HepG2 (cell line): ENCODE results near the gene POLR2H. TPM values are rescaled to one million over a fixed set of nuclear protein-coding genes. Genes with fewer than 3 reads are reported as not detected.

Source experiments
- ATAC-seq: fragments of 200-7000 bp; cut with Tn5 transposase; 3 replicates; pipeline ENCODE4 v1.9.1; 2020; ENCODE audit warnings: mild to moderate bottlenecking, moderate library complexity
- BruUV-seq: library from RNA; stranded (reverse); fragments of 400-500 nt; replicated peaks from 2 replicates; lab custom pipeline; 2021; lab: Mats Ljungman, UMichigan
- CTCF ChIA-PET: fragments of 300-600 bp; formaldehyde crosslinking; extraction: SDS; loops from one replicate; lab custom pipeline; 2021; ENCODE audit warnings: low total read pairs, inconsistent platforms, low intra/inter-chr PET ratio; lab: Yijun Ruan, JAX
- POLR2A ChIA-PET: fragments of 350-600 bp; sonication (Branson Sonifier 250); formaldehyde crosslinking; loops from one replicate; lab custom pipeline; 2020; ENCODE audit warnings: antibody characterized with exemption, inconsistent platforms; lab: Yijun Ruan, JAX
- DNase-seq: peaks from one replicate; pipeline ENCODE4 v3.0.0-alpha.2; 2015; ENCODE audit warnings: low spot score
- FAIRE-seq: peaks from 3 replicates; lab custom pipeline; 2011; peaks lifted over from hg19 to GRCh38; lab: Jason Lieb, UNC
- H2AFZ ChIP-seq: one replicate; pipeline ENCODE4 v1.6.1; 2011; ENCODE audit warnings: low read length, inconsistent platforms
- H3K27ac ChIP-seq: fragments of 300-600 bp; 3 replicates; pipeline ENCODE4 v1.8.0; 2011; ENCODE audit warnings: mixed run types, mild to moderate bottlenecking, mixed read lengths, low read length, inconsistent platforms; ENCODE audit not compliant: insufficient read depth; ENCODE audit errors: extremely low read length
- H3K27me3 ChIP-seq, 2 experiments: fragments of 200-600 bp in 1 of 2; 2 replicates in 1 of 2; 3 replicates in 1 of 2; pipeline versions ENCODE4 v1.6.0 to v1.8.0; 2011; ENCODE audit warnings: low read length in 2 of 2, mild to moderate bottlenecking in 2 of 2, moderate library complexity in 2 of 2, inconsistent platforms in 1 of 2; ENCODE audit not compliant: insufficient read depth in 2 of 2, control insufficient read depth in 1 of 2
- H3K36me3 ChIP-seq, 2 experiments: fragments of 200-600 bp in 1 of 2; replicated peaks in 1 of 2; 2 replicates in 1 of 2; 3 replicates in 1 of 2; pipeline versions ENCODE4 v1.5.1 to v1.8.0; 2011; ENCODE audit warnings: low read length in 2 of 2, inconsistent platforms in 1 of 2; ENCODE audit not compliant: insufficient read depth in 2 of 2, control insufficient read depth in 1 of 2
- H3K4me1 ChIP-seq: 2 replicates; pipeline ENCODE4 v1.5.1; 2012; ENCODE audit warnings: low read length, inconsistent platforms; ENCODE audit not compliant: insufficient read depth
- H3K4me2 ChIP-seq: 2 replicates; pipeline ENCODE4 v1.6.0; 2011; ENCODE audit warnings: low read depth, low read length, inconsistent platforms
- H3K4me3 ChIP-seq, 3 experiments: fragments of 200-600 bp in 1 of 3; sonication (generic), shearing (Covaris generic) in 1 of 3; replicated peaks in 1 of 3; 2 replicates each; pipeline ENCODE4 v1.5.1; 2011 to 2016; ENCODE audit warnings: low read length in 3 of 3, inconsistent platforms in 2 of 3, low read depth in 2 of 3, mild to moderate bottlenecking in 2 of 3, control low read depth in 1 of 3, mixed read lengths in 1 of 3; ENCODE audit not compliant: insufficient read depth in 1 of 3
- H3K79me2 ChIP-seq: one replicate; pipeline ENCODE4 v1.6.1; 2011; ENCODE audit warnings: low read length, inconsistent platforms; ENCODE audit not compliant: insufficient read depth
- H3K9ac ChIP-seq: 2 replicates; pipeline ENCODE4 v1.6.0; 2011; ENCODE audit warnings: mild to moderate bottlenecking, low read depth, low read length, inconsistent platforms; ENCODE audit not compliant: insufficient read depth
- H3K9me3 ChIP-seq: 2 replicates; pipeline ENCODE4 v1.5.1; 2012; ENCODE audit warnings: mild to moderate bottlenecking, low read length
- H4K20me1 ChIP-seq: 2 replicates; pipeline ENCODE4 v1.6.0; 2011; ENCODE audit warnings: inconsistent platforms, mild to moderate bottlenecking, low read length, moderate library complexity; ENCODE audit not compliant: insufficient read depth
- ARNT2 ChIP-seq: sonication (generic); formaldehyde crosslinking; IDR thresholded peaks from 2 replicates; pipeline ENCODE4 v1.8.0; 2022; ENCODE audit warnings: mild to moderate bottlenecking, low read depth, missing genetic modification reagents, moderate library complexity
- CREM ChIP-seq, 2 experiments: sonication (generic) in 1 of 2; formaldehyde crosslinking in 1 of 2; IDR thresholded peaks; 2 replicates each; pipeline versions ENCODE4 v1.4.0 to v1.6.1; 2016 to 2020; ENCODE audit warnings: antibody characterized with exemption in 1 of 2, mild to moderate bottlenecking in 1 of 2, missing genetic modification reagents in 1 of 2
- LCORL ChIP-seq, 2 experiments: fragments of 450-650 bp in 1 of 2; sonication (generic) in 1 of 2; formaldehyde crosslinking in 1 of 2; IDR thresholded peaks; 2 replicates each; pipeline versions ENCODE4 v1.5.0 to v1.6.1; 2017 to 2020; ENCODE audit warnings: antibody characterized with exemption in 1 of 2, missing genetic modification reagents in 1 of 2
- NR3C1 ChIP-seq: sonication (generic); formaldehyde crosslinking; IDR thresholded peaks from 2 replicates; pipeline ENCODE4 v1.4.0; 2020; ENCODE audit warnings: missing genetic modification reagents
- SYNCRIP ChIP-seq: fragments of 200-400 bp; formaldehyde crosslinking; IDR thresholded peaks from 2 replicates; pipeline ENCODE4 v1.6.1; 2018; ENCODE audit warnings: mild to moderate bottlenecking, low read depth, low read length; ENCODE audit not compliant: insufficient read depth
- YY1 ChIP-seq: IDR thresholded peaks from 2 replicates; pipeline ENCODE4 v1.6.1; 2011; ENCODE audit warnings: low read length, low read depth, moderate library complexity, mild to moderate bottlenecking; ENCODE audit not compliant: insufficient read depth, insufficient replicate concordance
- ZNF614 ChIP-seq: IDR thresholded peaks from 2 replicates; pipeline ENCODE4 v1.6.1; 2018; ENCODE audit warnings: missing biosample characterization, missing genetic modification reagents, inconsistent platforms, borderline replicate concordance
- ZSCAN20 ChIP-seq: sonication (generic); formaldehyde crosslinking; IDR thresholded peaks from 2 replicates; pipeline ENCODE4 v1.4.0; 2020; ENCODE audit warnings: missing genetic modification reagents, mild to moderate bottlenecking, borderline replicate concordance
- WGBS: methylation state at CpG from one replicate; pipeline ENCODE4 v1.1.6; 2017; ENCODE audit warnings: low lambda C conversion rate; 5-methylcytosine and 5-hydroxymethylcytosine counted together
- in situ Hi-C: cut with HindIII; loops from 2 replicates; pipeline ENCODE4 v1.10.0; 2017; ENCODE audit warnings: low pct_unique_long_range_greater_than_20kb; ENCODE audit not compliant: extremely low pct_ligation_motif_present
- intact Hi-C: fragments of 100-400 bp; cut with micrococcal nuclease; formaldehyde crosslinking; loops from one replicate; pipeline ENCODE4 v1.10.0; 2022; ENCODE audit not compliant: unreplicated experiment
- polyA plus RNA-seq, 8 experiments: library from polyadenylated mRNA; depleted of rRNA in 3 of 8; stranded (reverse) in 7 of 8; unstranded in 1 of 8; fragments of >200 nt; fragmentation: Illumina TruSeq in 4 of 8; extraction: Trizol in 4 of 8; gene quantifications; 2 replicates each; pipeline versions ENCODE4 v1.2.1 to v1.2.3, GENCODE V29; 2011 to 2016; ENCODE audit warnings: low read depth in 4 of 8, missing spikeins in 1 of 8, mixed read lengths in 1 of 8; ENCODE audit not compliant: insufficient read depth in 1 of 8
- total RNA-seq, 5 experiments: library from RNA; depleted of rRNA; stranded (reverse); fragments of >200 nt; fragmentation: Illumina TruSeq; extraction: Trizol; gene quantifications; 2 replicates each; pipeline ENCODE4 v1.2.3, GENCODE V29; 2016; ENCODE audit warnings: low read depth in 1 of 5

POLR2H gene
- total and polyA plus RNA-seq, 2 of the 13 experiments (the other 11 are each of a cell fraction or from before 2014, with no cell fraction given): 118 to 194 TPM

DNA sequence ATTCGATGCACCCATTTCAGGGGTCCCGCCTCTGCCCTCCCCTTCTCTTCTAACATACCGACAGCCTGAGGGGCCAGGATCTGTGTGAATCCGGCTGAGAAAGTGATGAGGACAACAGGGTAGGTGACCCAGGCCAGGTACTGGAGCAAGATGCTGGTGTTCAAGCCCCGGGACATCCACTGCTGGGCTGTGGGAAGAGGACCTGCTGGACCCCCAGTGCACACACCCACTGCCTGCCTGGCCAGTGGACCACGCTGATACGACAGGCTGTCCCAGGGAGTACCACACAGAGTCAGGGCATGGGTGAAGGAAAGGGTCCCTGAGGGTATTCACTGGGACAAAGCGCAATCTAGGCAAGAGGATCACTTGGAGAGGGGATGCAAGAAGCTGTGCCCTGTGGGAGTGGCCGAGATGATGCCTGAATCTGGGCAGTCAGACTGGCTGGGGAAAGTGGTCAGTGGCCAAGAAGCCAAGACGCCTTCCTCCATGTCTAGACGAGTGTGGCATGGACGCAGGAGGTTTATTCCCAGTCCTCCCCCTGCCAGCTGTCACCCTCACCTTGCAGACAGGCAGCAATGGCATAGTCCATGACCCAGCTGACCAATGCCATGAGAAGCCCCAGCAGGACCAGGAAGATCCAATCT is 3.3 kb upstream of the POLR2H start:
- Histone ChIP-seq H3K79me2 (peaks cover 14% of the 10 kb centered on the region), H3K4me1 (peaks cover 23% of the 10 kb centered on the region), H3K27ac (no peak overlapping the region), H3K9ac (no peak overlapping the region), H3K4me3 (no peak overlapping the region), H3K4me2 (no peak overlapping the region), H3K36me3 (peaks cover 8 to 43% of the 10 kb centered on the region in 2 experiments; a peak in 4 of 5 replicates)
- no peak for ATAC-seq
- CTCF ChIA-PET: no interaction called here
- POLR2A ChIA-PET: no interaction called here
- WGBS: 98% methylated on average over 12 of the region's 12 CpGs
- no TSS peak for BruUV-seq
- no peak for FAIRE-seq
- intact Hi-C loops (no loop called here), in situ Hi-C loops (no loop called here)
- no peak for TF ChIP-seq ARNT2 (CRISPR knock-in tag)
- TF ChIP-seq CREM (IDR thresholded peaks at IDR 0.05): no peak
- TF ChIP-seq CREM (CRISPR knock-in tag; IDR thresholded peaks at IDR 0.05): no peak
- no peak for TF ChIP-seq NR3C1 (CRISPR knock-in tag)
- no peak for TF ChIP-seq ZSCAN20 (CRISPR knock-in tag)
- TF ChIP-seq YY1: no peak
- TF ChIP-seq LCORL (IDR thresholded peaks at IDR 0.05): no peak
- no peak for TF ChIP-seq LCORL (CRISPR knock-in tag; IDR thresholded peaks at IDR 0.05)
- TF ChIP-seq, all 625 proteins: peak for 0
- no peak for DNase-seq
- H4K20me1 ChIP-seq: 0 out of 2 replicates have a peak, but pooled peaks cover 3% of the 10 kb centered on the region
- no peaks in the 10 kb centered on the region; a peak in 1 of 5 replicates for H3K27me3 ChIP-seq
- no peaks in the 10 kb centered on the region for H3K9me3 ChIP-seq
- no peak overlapping the region for H2AFZ ChIP-seq

DNA sequence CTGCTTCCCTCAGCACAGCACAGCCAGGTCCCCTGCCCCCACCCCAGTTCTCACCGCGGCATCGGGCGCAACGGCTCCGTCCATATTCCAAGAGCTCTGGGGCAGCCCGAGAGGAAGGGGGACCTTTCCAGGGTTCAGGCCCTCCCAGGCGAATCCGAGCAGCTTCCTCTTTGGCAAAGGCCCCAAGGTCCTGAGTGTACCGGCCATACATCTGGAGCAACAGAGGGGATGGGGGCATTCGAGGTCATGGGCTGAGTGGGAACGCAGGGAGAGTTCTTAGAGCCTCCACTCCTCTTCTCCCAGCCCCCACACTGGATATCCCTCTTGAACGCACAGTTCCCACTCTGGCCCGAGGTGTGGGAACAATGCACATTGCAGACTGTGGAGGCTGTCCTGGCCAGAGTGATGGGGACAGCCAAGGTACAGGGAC is 2.6 kb upstream of the POLR2H start:
- no peak for FAIRE-seq

More for the DNA sequence above, 2.6 kb upstream of the POLR2H start:
- no peak for TF ChIP-seq ZNF614 (CRISPR knock-in tag)
- no peak for TF ChIP-seq SYNCRIP
- BruUV-seq: no TSS peak
- H2AFZ ChIP-seq: no peak overlapping the region
- H3K4me2 ChIP-seq: no peak overlapping the region
- H3K4me3 ChIP-seq: no peak overlapping the region
- DNase-seq (no peak), ATAC-seq (no peak)
- peaks cover 8 to 36% of the 10 kb centered on the region in 2 experiments; a peak in 4 of 5 replicates for H3K36me3 ChIP-seq
- no peak overlapping the region for H3K9ac ChIP-seq
- CTCF ChIA-PET: no interaction called here
- H3K9me3 ChIP-seq: no peaks in the 10 kb centered on the region
- no peaks in the 10 kb centered on the region; a peak in 1 of 5 replicates for H3K27me3 ChIP-seq
- POLR2A ChIA-PET: no interaction called here
- intact Hi-C loops (no loop called here), in situ Hi-C loops (no loop called here)
- WGBS: 99% methylated on average over 14 of the region's 14 CpGs
- no peak overlapping the region for H3K27ac ChIP-seq
- H3K4me1 ChIP-seq: peaks cover 26% of the 10 kb centered on the region
- H3K79me2 ChIP-seq: peaks cover 18% of the 10 kb centered on the region
- H4K20me1 ChIP-seq: 0 out of 2 replicates have a peak, but pooled peaks cover 3% of the 10 kb centered on the region
